Sigmoid colon (tissue), 7 donors: ENCODE data around the gene CNPY1. TPM values are rescaled to one million over a fixed set of nuclear protein-coding genes. Genes with fewer than 3 reads are reported as not detected.

Experiments
- DNase-seq: peaks from one replicate; pipeline ENCODE4 v3.0.0-alpha.2; 2019
- H3K27ac ChIP-seq, 4 donors: fragments of 200-600 bp; sonication (generic); one replicate each; pipeline ENCODE4 v1.5.1; 2016 to 2019; ENCODE audit warnings: mild to moderate bottlenecking in 1 of 4
- H3K27me3 ChIP-seq, 3 donors: fragments of 200-600 bp; sonication (generic); one replicate each; pipeline ENCODE4 v1.5.1; 2019; ENCODE audit warnings: mild to moderate bottlenecking in 1 of 3
- H3K36me3 ChIP-seq, 4 donors: fragments of 200-600 bp; sonication (generic); one replicate each; pipeline ENCODE4 v1.5.1; 2016 to 2019
- H3K4me1 ChIP-seq, 4 donors: fragments of 200-600 bp; sonication (generic); one replicate each; pipeline ENCODE4 v1.5.1; 2017 to 2019
- H3K4me3 ChIP-seq, 4 donors: fragments of 200-600 bp; sonication (generic); one replicate each; pipeline ENCODE4 v1.5.1; 2017 to 2019; ENCODE audit warnings: mild to moderate bottlenecking in 2 of 4, moderate library complexity in 1 of 4
- H3K9me3 ChIP-seq, 4 donors: fragments of 200-600 bp in 3 of 4; sonication (generic) in 3 of 4; one replicate each; pipeline versions ENCODE4 v1.5.1 to v1.6.1; 2013 to 2019
- EP300 ChIP-seq, 4 donors: sonication (generic); formaldehyde crosslinking; IDR thresholded peaks; one replicate each; pipeline ENCODE4 v1.6.1; 2017; ENCODE audit warnings: antibody characterized with exemption in 4 of 4
- POLR2A ChIP-seq, 2 donors: fragments of 450-650 bp; IDR thresholded peaks; one replicate each; pipeline ENCODE4 v1.6.1; 2016; ENCODE audit warnings: antibody characterized with exemption in 2 of 2, mild to moderate bottlenecking in 2 of 2, moderate library complexity in 2 of 2
- POLR2AphosphoS5 ChIP-seq, 4 donors: sonication (generic); formaldehyde crosslinking; IDR thresholded peaks; one replicate each; pipeline ENCODE4 v1.6.1; 2017; ENCODE audit warnings: antibody characterized with exemption in 4 of 4
- WGBS, 2 donors: extraction: QIAGEN DNeasy Blood & Tissue Kit; methylation state at CpG; one replicate each; pipeline ENCODE4 v1.1.7; 2013; 5-methylcytosine and 5-hydroxymethylcytosine counted together
- intact Hi-C: fragments of 100-400 bp; cut with DNase I; formaldehyde crosslinking; loops from one replicate; pipeline ENCODE4 v1.15.1; 2023
- polyA plus RNA-seq, 3 donors: library from polyadenylated mRNA; stranded (reverse); fragments of 200-250 nt; gene quantifications; one replicate each; pipeline ENCODE4 v1.2.3, GENCODE V29; 2013
- total RNA-seq, 4 donors: library from RNA; depleted of rRNA; stranded (reverse); fragments of >200 nt; gene quantifications; one replicate each; pipeline ENCODE4 v1.1.0, GENCODE V29; 2016
- TF ChIP-seq, protein P1 (sequence below), 4 experiments: fragments of 450-650 bp in 3 of 4; fragments of 200-600 bp in 1 of 4; IDR thresholded peaks; one replicate each; pipeline ENCODE4 v1.5.1; 2016 to 2019; ENCODE audit warnings: antibody characterized with exemption in 4 of 4, mild to moderate bottlenecking in 3 of 4, moderate library complexity in 2 of 4
- donor health status: healthy with polysubstance abuse.
- donor health status: Bipolar disorder and iron deficiency.
- donor health status: healthy.

CNPY1 gene
- total and polyA plus RNA-seq, 7 donors: not detected

GRCh38 chr7:155570171-155570958 is 24.0 kb upstream of the CNPY1 start:
- Histone ChIP-seq H3K27me3 (peaks cover 0 to 9% (median 0%) of the 10 kb centered on the region in 3 donors), H3K27ac (no peak overlapping the region), H3K4me1 (no peaks in the 10 kb centered on the region), H3K36me3 (no peaks in the 10 kb centered on the region), H3K9me3 (no peaks in the 10 kb centered on the region), H3K4me3 (no peak overlapping the region)
- WGBS, 2 donors: 40 to 84% methylated on average over 28 of the region's 28 CpGs
- TF ChIP-seq EP300 (IDR thresholded peaks at IDR 0.05) (no peak), POLR2AphosphoS5 (IDR thresholded peaks at IDR 0.05) (no peak), POLR2A (IDR thresholded peaks at IDR 0.05) (no peak)
- TF ChIP-seq, protein P1, sequence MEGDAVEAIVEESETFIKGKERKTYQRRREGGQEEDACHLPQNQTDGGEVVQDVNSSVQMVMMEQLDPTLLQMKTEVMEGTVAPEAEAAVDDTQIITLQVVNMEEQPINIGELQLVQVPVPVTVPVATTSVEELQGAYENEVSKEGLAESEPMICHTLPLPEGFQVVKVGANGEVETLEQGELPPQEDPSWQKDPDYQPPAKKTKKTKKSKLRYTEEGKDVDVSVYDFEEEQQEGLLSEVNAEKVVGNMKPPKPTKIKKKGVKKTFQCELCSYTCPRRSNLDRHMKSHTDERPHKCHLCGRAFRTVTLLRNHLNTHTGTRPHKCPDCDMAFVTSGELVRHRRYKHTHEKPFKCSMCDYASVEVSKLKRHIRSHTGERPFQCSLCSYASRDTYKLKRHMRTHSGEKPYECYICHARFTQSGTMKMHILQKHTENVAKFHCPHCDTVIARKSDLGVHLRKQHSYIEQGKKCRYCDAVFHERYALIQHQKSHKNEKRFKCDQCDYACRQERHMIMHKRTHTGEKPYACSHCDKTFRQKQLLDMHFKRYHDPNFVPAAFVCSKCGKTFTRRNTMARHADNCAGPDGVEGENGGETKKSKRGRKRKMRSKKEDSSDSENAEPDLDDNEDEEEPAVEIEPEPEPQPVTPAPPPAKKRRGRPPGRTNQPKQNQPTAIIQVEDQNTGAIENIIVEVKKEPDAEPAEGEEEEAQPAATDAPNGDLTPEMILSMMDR (IDR thresholded peaks at IDR 0.05): no peak
- intact Hi-C loops: no loop called here
- no peak for DNase-seq

GRCh38 chr7:155569681-155570080 is 23.3 kb upstream of the CNPY1 start:
- intact Hi-C loops: no loop called here
- no peak overlapping the region for H3K27ac ChIP-seq
- TF ChIP-seq POLR2A (IDR thresholded peaks at IDR 0.05) (no peak), POLR2AphosphoS5 (IDR thresholded peaks at IDR 0.05) (no peak), EP300 (IDR thresholded peaks at IDR 0.05) (no peak)
- TF ChIP-seq, protein P1 (IDR thresholded peaks at IDR 0.05): no peak
- H3K36me3 ChIP-seq: no peaks in the 10 kb centered on the region
- H3K9me3 ChIP-seq: no peaks in the 10 kb centered on the region
- DNase-seq: no peak
- WGBS, 2 donors: 88 to 89% methylated on average over 11 of the region's 11 CpGs
- peaks cover 0 to 9% (median 0%) of the 10 kb centered on the region in 3 donors for H3K27me3 ChIP-seq
- H3K4me1 ChIP-seq: no peaks in the 10 kb centered on the region
- H3K4me3 ChIP-seq: no peak overlapping the region

DNA sequence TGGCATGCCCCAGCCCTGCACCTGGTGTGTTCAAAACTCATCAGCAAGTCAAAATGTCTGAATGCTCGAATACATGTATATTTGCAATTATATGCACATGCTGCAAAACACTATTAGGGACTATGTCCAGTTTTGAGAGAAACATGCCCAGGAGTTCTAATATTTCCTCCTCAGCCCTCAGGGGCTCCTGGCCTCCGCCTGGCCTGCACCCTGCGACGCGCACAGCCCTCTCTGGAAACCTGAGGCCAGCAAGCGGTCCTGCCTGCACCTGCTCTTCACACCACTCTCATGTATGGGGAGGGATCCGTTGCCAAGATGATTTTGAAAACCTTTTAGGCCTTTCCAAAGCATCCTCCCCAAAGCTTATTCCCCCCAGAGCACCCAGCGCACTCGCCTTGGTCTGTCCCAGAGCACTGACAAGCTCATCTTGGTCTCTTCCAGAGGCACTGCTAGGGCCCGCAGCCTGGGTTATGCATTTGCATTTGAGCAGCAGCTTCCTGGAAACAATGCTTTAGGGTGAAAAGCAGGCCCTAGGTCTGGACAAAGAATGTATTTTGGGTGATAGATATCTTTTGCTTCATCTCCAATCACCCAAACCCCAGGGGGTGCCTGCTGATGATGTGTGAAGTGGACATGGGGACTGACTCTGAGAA is 22.6 kb upstream of the CNPY1 start:
- DNase-seq: no peak
- H3K9me3 ChIP-seq: no peaks in the 10 kb centered on the region
- TF ChIP-seq POLR2A (IDR thresholded peaks at IDR 0.05) (no peak), POLR2AphosphoS5 (IDR thresholded peaks at IDR 0.05) (no peak), EP300 (IDR thresholded peaks at IDR 0.05) (no peak)
- TF ChIP-seq, protein P1 (IDR thresholded peaks at IDR 0.05): no peak
- WGBS, 2 donors: 85 to 87% methylated on average over 10 of the region's 10 CpGs
- no peak overlapping the region for H3K27ac ChIP-seq
- H3K36me3 ChIP-seq: no peaks in the 10 kb centered on the region
- H3K4me3 ChIP-seq: no peak overlapping the region
- H3K4me1 ChIP-seq: no peaks in the 10 kb centered on the region
- H3K27me3 ChIP-seq: peaks cover 0 to 9% (median 0%) of the 10 kb centered on the region in 3 donors
- intact Hi-C loops: no loop called here

DNA sequence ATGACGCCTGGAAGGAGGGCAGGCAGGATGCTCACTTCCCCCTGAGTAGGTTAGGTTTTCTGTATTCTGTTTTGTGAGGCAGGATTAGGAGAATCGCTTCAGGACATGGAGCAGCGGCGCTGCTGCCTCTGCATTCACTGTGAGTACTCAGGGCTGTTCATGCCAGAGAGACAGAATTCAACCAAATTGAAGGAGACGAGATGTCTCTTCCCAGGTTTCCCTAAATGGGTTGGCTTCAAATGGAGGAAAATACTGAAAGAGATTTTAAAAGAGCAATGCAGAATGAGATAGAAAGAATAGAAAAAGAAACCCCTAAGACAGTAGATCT is 21.9 kb upstream of the CNPY1 start:
- Histone ChIP-seq H3K27me3 (peaks cover 0 to 9% (median 0%) of the 10 kb centered on the region in 3 donors), H3K27ac (no peak overlapping the region), H3K4me3 (no peak overlapping the region), H3K36me3 (no peaks in the 10 kb centered on the region), H3K4me1 (no peaks in the 10 kb centered on the region), H3K9me3 (no peaks in the 10 kb centered on the region)
- intact Hi-C loops: no loop called here
- WGBS, 2 donors: 78 to 80% methylated on average over 5 of the region's 5 CpGs
- no peak for DNase-seq
- TF ChIP-seq POLR2AphosphoS5 (IDR thresholded peaks at IDR 0.05) (no peak), EP300 (IDR thresholded peaks at IDR 0.05) (no peak), POLR2A (IDR thresholded peaks at IDR 0.05) (no peak)
- TF ChIP-seq, protein P1 (IDR thresholded peaks at IDR 0.05): no peak
